Type B pancreatic cell (in vitro differentiated cells): ENCODE measurements around the gene MMP21. TPM values are rescaled to one million over a fixed set of nuclear protein-coding genes. Genes with fewer than 3 reads are reported as not detected.

ENCODE experiments used
- DNase-seq: peaks from one replicate; pipeline ENCODE4 v3.0.0; 2021; ENCODE audit warnings: mixed read lengths; ENCODE audit not compliant: unreplicated experiment; ENCODE audit errors: extremely low spot score
- H3K27ac Mint-ChIP-seq: 2 replicates; pipeline ENCODE4 v1.8.0; 2021; ENCODE audit warnings: mild to moderate bottlenecking, mixed read lengths
- H3K27me3 Mint-ChIP-seq: 2 replicates; pipeline ENCODE4 v1.8.0; 2021; ENCODE audit warnings: mixed read lengths
- H3K36me3 Mint-ChIP-seq: 2 replicates; pipeline ENCODE4 v1.8.0; 2021; ENCODE audit warnings: mixed read lengths
- H3K4me1 Mint-ChIP-seq: one replicate; pipeline ENCODE4 v1.8.0; 2021; ENCODE audit warnings: mixed read lengths; ENCODE audit not compliant: unreplicated experiment
- H3K4me3 Mint-ChIP-seq: 2 replicates; pipeline ENCODE4 v1.8.0; 2021; ENCODE audit warnings: mild to moderate bottlenecking, mixed read lengths
- H3K9me3 Mint-ChIP-seq: 2 replicates; pipeline ENCODE4 v1.8.0; 2021; ENCODE audit warnings: mixed read lengths
- total RNA-seq: library from RNA; stranded (reverse); gene quantifications from 2 replicates; pipeline ENCODE4 v1.2.1, GENCODE V29; 2021; ENCODE audit warnings: low replicate concordance
- TF ChIP-seq, protein P1 (sequence below): fragments of 200-600 bp; sonication (generic); conservative IDR thresholded peaks from 2 replicates; pipeline ENCODE4 v1.5.0; 2021; ENCODE audit warnings: antibody characterized with exemption, mild to moderate bottlenecking

Gene MMP21
- total RNA-seq, 1 donor from 2014 or later, result 0.31 TPM

GRCh38 chr10:125817337-125817946 is 41.8 kb upstream of the MMP21 start:
- DNase-seq, result no peak
- Mint-ChIP-seq H3K27me3 (no peaks in the 10 kb centered on the region), H3K36me3 (peaks cover 10% of the 10 kb centered on the region), H3K9me3 (no peaks in the 10 kb centered on the region), H3K4me1 (peaks cover 13% of the 10 kb centered on the region), H3K4me3 (no peak overlapping the region), H3K27ac (no peak overlapping the region)
- TF ChIP-seq, protein P1, sequence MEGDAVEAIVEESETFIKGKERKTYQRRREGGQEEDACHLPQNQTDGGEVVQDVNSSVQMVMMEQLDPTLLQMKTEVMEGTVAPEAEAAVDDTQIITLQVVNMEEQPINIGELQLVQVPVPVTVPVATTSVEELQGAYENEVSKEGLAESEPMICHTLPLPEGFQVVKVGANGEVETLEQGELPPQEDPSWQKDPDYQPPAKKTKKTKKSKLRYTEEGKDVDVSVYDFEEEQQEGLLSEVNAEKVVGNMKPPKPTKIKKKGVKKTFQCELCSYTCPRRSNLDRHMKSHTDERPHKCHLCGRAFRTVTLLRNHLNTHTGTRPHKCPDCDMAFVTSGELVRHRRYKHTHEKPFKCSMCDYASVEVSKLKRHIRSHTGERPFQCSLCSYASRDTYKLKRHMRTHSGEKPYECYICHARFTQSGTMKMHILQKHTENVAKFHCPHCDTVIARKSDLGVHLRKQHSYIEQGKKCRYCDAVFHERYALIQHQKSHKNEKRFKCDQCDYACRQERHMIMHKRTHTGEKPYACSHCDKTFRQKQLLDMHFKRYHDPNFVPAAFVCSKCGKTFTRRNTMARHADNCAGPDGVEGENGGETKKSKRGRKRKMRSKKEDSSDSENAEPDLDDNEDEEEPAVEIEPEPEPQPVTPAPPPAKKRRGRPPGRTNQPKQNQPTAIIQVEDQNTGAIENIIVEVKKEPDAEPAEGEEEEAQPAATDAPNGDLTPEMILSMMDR, result no peak

DNA sequence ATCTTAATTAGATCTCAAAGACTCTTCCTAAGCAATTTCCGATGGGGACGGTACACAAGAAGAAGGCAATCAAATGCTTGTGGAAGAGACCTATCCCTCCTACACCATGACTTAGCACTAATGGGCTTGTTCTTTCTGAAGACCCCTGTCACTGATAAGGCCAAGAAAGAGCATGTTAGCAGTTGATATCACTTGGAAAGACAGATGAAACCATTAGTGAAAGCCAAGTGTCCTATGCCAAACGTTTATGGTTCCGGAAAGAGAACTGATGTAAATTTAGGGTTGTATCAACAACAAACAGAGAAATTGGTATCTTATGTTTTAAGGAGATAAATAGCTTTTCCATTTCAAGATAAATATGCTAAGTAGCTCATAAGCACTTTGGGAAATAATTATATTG is 40.9 kb upstream of the MMP21 start:
- Mint-ChIP-seq H3K4me1 (peaks cover 7% of the 10 kb centered on the region), H3K27ac (no peak overlapping the region), H3K36me3 (peaks cover 10% of the 10 kb centered on the region), H3K9me3 (no peaks in the 10 kb centered on the region), H3K27me3 (no peaks in the 10 kb centered on the region), H3K4me3 (no peak overlapping the region)
- no peak for DNase-seq
- TF ChIP-seq, protein P1, result no peak

DNA sequence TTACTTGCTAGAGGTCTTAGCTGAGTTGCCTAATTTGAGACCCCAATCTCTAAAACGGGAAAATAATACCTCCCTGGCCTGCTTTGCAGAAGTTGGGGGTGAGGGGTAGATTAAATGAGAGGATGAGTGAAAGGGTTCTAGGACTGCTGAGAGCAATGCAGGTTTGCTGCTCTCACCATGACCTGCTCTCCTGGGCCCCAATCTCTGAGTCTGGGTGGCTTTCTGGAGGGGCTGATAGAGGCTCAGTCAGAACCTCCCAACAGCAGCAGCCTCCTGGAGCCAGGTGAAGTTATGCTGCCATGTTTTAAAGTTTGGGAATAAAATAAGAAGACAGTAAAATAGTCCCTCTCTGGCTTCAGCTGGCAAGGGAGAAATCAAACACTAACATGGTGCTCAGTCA is 40.1 kb upstream of the MMP21 start:
- H3K27me3 Mint-ChIP-seq, result no peaks in the 10 kb centered on the region
- H3K27ac Mint-ChIP-seq, result no peak overlapping the region
- H3K4me3 Mint-ChIP-seq, result no peak overlapping the region
- DNase-seq, result no peak
- peaks cover 13% of the 10 kb centered on the region for H3K36me3 Mint-ChIP-seq
- TF ChIP-seq, protein P1, result no peak
- no peaks in the 10 kb centered on the region for H3K9me3 Mint-ChIP-seq
- peaks cover under 1% of the 10 kb centered on the region for H3K4me1 Mint-ChIP-seq

DNA sequence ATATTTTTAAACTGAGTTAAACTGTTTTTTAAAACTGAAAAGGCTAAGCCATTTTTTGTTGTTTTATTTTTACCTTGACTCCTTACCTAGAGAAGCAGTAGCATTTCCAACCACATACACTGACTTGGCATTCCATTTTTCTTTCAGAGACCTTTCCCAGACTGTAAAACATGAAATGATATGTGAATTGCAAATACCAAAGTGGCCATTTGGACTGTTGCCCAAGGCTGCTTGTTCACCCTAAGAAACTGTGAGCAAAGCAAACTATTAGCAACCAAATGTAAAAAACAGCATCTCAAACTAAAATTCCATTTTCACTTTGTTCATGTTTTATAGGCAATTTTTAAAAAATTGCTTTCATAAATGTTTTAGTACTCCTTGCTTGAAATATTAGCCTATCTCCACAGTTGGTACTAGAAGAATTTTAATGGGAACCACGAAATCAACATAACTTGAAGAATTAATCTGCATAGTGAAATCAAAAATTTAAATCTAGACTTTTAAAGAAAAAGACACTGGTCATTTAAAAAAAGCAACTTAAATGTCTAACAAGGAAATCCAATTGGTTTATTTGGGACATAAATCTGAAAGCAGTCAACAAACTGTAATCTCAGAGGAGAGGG is 36.6 kb upstream of the MMP21 start:
- no peak overlapping the region for H3K27ac Mint-ChIP-seq
- TF ChIP-seq, protein P1, result no peak
- H3K27me3 Mint-ChIP-seq, result no peaks in the 10 kb centered on the region
- no peak overlapping the region for H3K4me3 Mint-ChIP-seq
- H3K36me3 Mint-ChIP-seq, result peaks cover 17% of the 10 kb centered on the region
- no peaks in the 10 kb centered on the region for H3K9me3 Mint-ChIP-seq
- DNase-seq, result no peak
- no peaks in the 10 kb centered on the region for H3K4me1 Mint-ChIP-seq

DNA sequence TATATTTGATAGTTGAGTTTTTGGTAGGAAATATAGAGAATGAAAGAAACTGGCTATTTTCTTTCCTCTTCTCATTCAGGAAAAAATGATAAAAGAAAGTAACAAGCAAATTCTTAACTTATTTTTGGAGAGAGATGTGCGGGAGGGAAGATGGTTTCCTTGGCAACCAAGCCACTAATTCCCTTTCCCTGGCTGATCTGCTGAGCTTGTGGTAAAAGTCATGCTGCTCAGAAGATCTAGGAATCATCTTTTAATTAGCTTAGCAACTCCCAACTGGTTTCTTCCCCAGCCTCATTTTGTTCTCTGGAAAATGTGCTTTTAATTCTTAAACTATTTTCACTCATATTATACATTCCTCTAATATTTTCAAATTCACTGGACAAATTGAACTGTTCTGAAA is 35.6 kb upstream of the MMP21 start:
- no peak for DNase-seq
- Mint-ChIP-seq H3K27ac (no peak overlapping the region), H3K36me3 (peaks cover 24% of the 10 kb centered on the region), H3K4me1 (no peaks in the 10 kb centered on the region), H3K27me3 (no peaks in the 10 kb centered on the region), H3K4me3 (no peak overlapping the region), H3K9me3 (no peaks in the 10 kb centered on the region)
- TF ChIP-seq, protein P1, result no peak
